ENCODE data around the gene GPR17.

The GPR17 gene

DNA sequence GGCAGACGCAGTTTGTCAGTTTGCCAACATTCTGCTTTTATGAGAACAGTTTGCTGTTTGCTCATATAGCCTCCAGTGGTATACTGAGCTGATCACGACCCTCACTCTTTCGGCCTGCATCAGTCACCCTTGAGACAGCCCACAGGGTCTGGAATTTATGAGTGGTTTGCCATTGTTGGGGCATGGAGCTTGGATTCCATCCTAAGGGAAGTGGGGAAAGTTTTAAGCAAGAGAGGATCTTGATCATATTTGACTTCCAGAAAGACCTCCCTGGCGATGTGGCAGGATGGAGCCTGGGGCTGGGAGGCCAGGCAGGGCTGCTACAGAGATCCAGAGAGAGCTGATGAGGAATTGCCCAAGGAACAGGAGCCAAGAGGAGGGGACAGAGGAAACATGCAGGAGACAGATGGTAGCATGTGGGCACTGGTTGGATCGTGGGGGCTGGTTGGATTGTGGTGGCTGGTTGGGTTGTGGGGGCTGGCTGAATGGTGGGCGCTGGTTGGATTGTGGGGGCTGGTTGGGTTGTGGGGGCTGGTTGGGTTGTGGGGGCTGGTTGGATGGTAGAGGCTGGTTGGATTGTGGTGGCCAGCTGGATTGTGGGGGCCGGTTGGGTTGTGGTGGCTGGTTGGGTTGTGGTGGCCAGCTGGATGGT lies 27.3 kb upstream of the GPR17 start:
- Histone ChIP-seq H2BK12ac (ENCODE audit: low read length) (no peak overlapping the region), H3K4me2 (ENCODE audit: low read length) (no peak overlapping the region), H3K4me3 (ENCODE audit: low read depth, low read length) (no peak overlapping the region), H4K91ac (ENCODE audit: low read depth, low read length) (no peak overlapping the region), H2AFZ (ENCODE audit: insufficient read depth, low read length, poor library complexity) (no peak overlapping the region), H3K9ac (ENCODE audit: low read length) (no peak overlapping the region), H3K14ac (ENCODE audit: low read length) (no peak overlapping the region), H2AK5ac (ENCODE audit: low read length) (no peak overlapping the region), H3K4me1 (ENCODE audit: control insufficient read depth in 1 of 2, insufficient read depth in 2 of 2, low read length in 2 of 2) (peaks cover 3 to 11% of the 10 kb centered on the region in 2 experiments), H3K4ac (ENCODE audit: low read depth, low read length) (no peak overlapping the region), H2BK5ac (ENCODE audit: low read depth, low read length, poor library complexity) (no peak overlapping the region), H3K27ac (ENCODE audit: low read depth, low read length) (no peak overlapping the region), H3K18ac (ENCODE audit: low read length) (no peak overlapping the region), H3K23ac (ENCODE audit: low read length) (no peak overlapping the region), H2BK120ac (ENCODE audit: insufficient read depth, low read length, poor library complexity) (no peak overlapping the region), H3K79me2 (ENCODE audit: control insufficient read depth, insufficient read depth, low read length, poor library complexity) (no peaks in the 10 kb centered on the region), H4K12ac (ENCODE audit: low read depth, low read length) (no peak overlapping the region), H3K27me3 (ENCODE audit: insufficient read depth, low read length) (no peaks in the 10 kb centered on the region), H3K36me3 (ENCODE audit: control insufficient read depth in 1 of 2, insufficient read depth in 2 of 2, low read length in 2 of 2) (no peaks in the 10 kb centered on the region), H4K8ac (ENCODE audit: low read depth, low read length) (no peak overlapping the region), H3K9me3 (ENCODE audit: insufficient read depth, low read depth, low read length) (peaks cover 3% of the 10 kb centered on the region), H3K79me1 (ENCODE audit: low read length) (no peaks in the 10 kb centered on the region)
- WGBS (ENCODE audit: extremely low coverage, insufficient coverage, insufficient read length): no CpG with 5 or more reads among the region's 7 CpGs
- peak in 1 of 2 donors; percentile 24 for DNase-seq

- no peak overlapping the region for H4K91ac ChIP-seq (ENCODE audit: low read depth, low read length)
These were observed 26.8 kb upstream of the GPR17 start for GRCh38 chr2:127619203-127619590.

DNA sequence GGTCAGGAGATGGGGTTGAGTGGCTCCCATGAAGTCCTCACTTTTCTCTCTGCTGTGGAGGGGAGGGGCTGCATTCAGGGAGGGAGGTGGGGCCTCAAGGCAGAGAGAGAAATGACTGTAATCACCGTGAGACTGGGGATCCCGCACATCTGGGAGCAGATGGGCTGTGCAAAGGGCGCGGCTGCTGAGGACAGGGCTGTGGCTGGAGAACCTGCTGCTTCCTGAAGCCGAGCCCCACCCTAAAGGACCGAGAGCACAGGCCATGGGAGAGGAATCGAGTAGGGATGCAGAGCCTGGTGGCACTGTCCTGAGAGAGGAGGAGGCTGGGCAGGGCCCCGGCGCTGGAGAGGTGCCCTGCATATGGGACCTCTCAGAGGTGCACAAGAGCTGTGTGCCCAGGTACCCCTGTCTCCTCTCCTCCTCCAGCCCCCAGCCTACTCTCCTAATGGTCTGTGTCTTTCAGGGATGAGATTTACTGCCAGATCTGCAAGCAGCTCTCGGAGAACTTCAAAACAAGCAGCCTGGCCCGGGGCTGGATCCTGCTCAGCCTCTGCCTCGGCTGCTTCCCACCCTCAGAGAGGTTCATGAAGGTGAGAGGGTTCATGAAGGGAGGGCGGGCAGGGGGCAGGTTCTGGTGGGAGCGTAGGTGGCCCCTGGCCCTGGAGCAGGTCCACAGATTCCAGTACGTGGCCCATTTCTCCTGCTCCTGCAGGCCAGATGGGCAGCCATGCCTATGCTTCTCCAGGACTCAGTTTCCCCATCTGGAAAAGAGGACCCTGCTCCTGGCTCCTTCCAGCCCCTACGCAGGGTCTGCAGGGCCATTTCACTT lies 25.9 kb upstream of the GPR17 start:
- Histone ChIP-seq H3K4me3 (ENCODE audit: low read depth, low read length) (no peak overlapping the region), H3K18ac (ENCODE audit: low read length) (no peak overlapping the region), H3K79me2 (ENCODE audit: control insufficient read depth, insufficient read depth, low read length, poor library complexity) (no peaks in the 10 kb centered on the region), H3K4me2 (ENCODE audit: low read length) (no peak overlapping the region), H3K23ac (ENCODE audit: low read length) (no peak overlapping the region), H3K9ac (ENCODE audit: low read length) (no peak overlapping the region), H3K4me1 (ENCODE audit: control insufficient read depth in 1 of 2, insufficient read depth in 2 of 2, low read length in 2 of 2) (peaks cover 0 to 4% of the 10 kb centered on the region in 2 experiments), H3K14ac (ENCODE audit: low read length) (no peak overlapping the region), H3K79me1 (ENCODE audit: low read length) (no peaks in the 10 kb centered on the region), H2BK12ac (ENCODE audit: low read length) (no peak overlapping the region), H3K27me3 (ENCODE audit: insufficient read depth, low read length) (no peaks in the 10 kb centered on the region), H3K36me3 (ENCODE audit: control insufficient read depth in 1 of 2, insufficient read depth in 2 of 2, low read length in 2 of 2) (no peaks in the 10 kb centered on the region), H4K12ac (ENCODE audit: low read depth, low read length) (no peak overlapping the region), H2AK5ac (ENCODE audit: low read length) (no peak overlapping the region), H2BK120ac (ENCODE audit: insufficient read depth, low read length, poor library complexity) (no peak overlapping the region), H3K27ac (ENCODE audit: low read depth, low read length) (no peak overlapping the region), H2BK5ac (ENCODE audit: low read depth, low read length, poor library complexity) (no peak overlapping the region), H4K91ac (ENCODE audit: low read depth, low read length) (no peak overlapping the region), H2AFZ (ENCODE audit: insufficient read depth, low read length, poor library complexity) (no peak overlapping the region), H3K4ac (ENCODE audit: low read depth, low read length) (no peak overlapping the region), H4K8ac (ENCODE audit: low read depth, low read length) (no peak overlapping the region), H3K9me3 (ENCODE audit: insufficient read depth, low read depth, low read length) (peaks cover 3% of the 10 kb centered on the region)
- DNase-seq: no peak
- WGBS (ENCODE audit: extremely low coverage, insufficient coverage, insufficient read length): no CpG with 5 or more reads among the region's 16 CpGs

More at GRCh38 chr2:127619203-127619590, 26.8 kb upstream of the GPR17 start:
- H2AK5ac ChIP-seq (ENCODE audit: low read length): no peak overlapping the region
- H3K4me3 ChIP-seq (ENCODE audit: low read depth, low read length): no peak overlapping the region
- peaks cover 3 to 13% of the 10 kb centered on the region in 2 experiments for H3K4me1 ChIP-seq (ENCODE audit: control insufficient read depth in 1 of 2, insufficient read depth in 2 of 2, low read length in 2 of 2)
- no peak overlapping the region for H3K18ac ChIP-seq (ENCODE audit: low read length)
- no peak overlapping the region for H4K12ac ChIP-seq (ENCODE audit: low read depth, low read length)
- no peak for DNase-seq
- no peak overlapping the region for H4K8ac ChIP-seq (ENCODE audit: low read depth, low read length)
- no peak overlapping the region for H3K14ac ChIP-seq (ENCODE audit: low read length)
- no peak overlapping the region for H2BK120ac ChIP-seq (ENCODE audit: insufficient read depth, low read length, poor library complexity)
- H3K27ac ChIP-seq (ENCODE audit: low read depth, low read length): no peak overlapping the region
- H3K27me3 ChIP-seq (ENCODE audit: insufficient read depth, low read length): no peaks in the 10 kb centered on the region
- no peak overlapping the region for H3K4ac ChIP-seq (ENCODE audit: low read depth, low read length)
- no CpG with 5 or more reads among the region's 6 CpGs for WGBS (ENCODE audit: extremely low coverage, insufficient coverage, insufficient read length)
- no peak overlapping the region for H2AFZ ChIP-seq (ENCODE audit: insufficient read depth, low read length, poor library complexity)
- H2BK12ac ChIP-seq (ENCODE audit: low read length): no peak overlapping the region
- no peak overlapping the region for H2BK5ac ChIP-seq (ENCODE audit: low read depth, low read length, poor library complexity)
- H3K36me3 ChIP-seq (ENCODE audit: control insufficient read depth in 1 of 2, insufficient read depth in 2 of 2, low read length in 2 of 2): no peaks in the 10 kb centered on the region
- no peaks in the 10 kb centered on the region for H3K79me2 ChIP-seq (ENCODE audit: control insufficient read depth, insufficient read depth, low read length, poor library complexity)
- H3K79me1 ChIP-seq (ENCODE audit: low read length): no peaks in the 10 kb centered on the region
- no peak overlapping the region for H3K23ac ChIP-seq (ENCODE audit: low read length)
- peaks cover 3% of the 10 kb centered on the region for H3K9me3 ChIP-seq (ENCODE audit: insufficient read depth, low read depth, low read length)
- no peak overlapping the region for H3K9ac ChIP-seq (ENCODE audit: low read length)
- H3K4me2 ChIP-seq (ENCODE audit: low read length): no peak overlapping the region

- H3K27ac ChIP-seq (ENCODE audit: low read depth, low read length): no peak overlapping the region
These were observed 25.1 kb upstream of the GPR17 start for GRCh38 chr2:127620866-127621265.

More at GRCh38 chr2:127620866-127621265, 25.1 kb upstream of the GPR17 start:
- Histone ChIP-seq H3K79me1 (ENCODE audit: low read length) (no peaks in the 10 kb centered on the region), H3K4me1 (ENCODE audit: control insufficient read depth in 1 of 2, insufficient read depth in 2 of 2, low read length in 2 of 2) (peaks cover 0 to 4% of the 10 kb centered on the region in 2 experiments), H2BK5ac (ENCODE audit: low read depth, low read length, poor library complexity) (no peak overlapping the region), H2BK120ac (ENCODE audit: insufficient read depth, low read length, poor library complexity) (no peak overlapping the region), H3K4me2 (ENCODE audit: low read length) (no peak overlapping the region), H3K23ac (ENCODE audit: low read length) (no peak overlapping the region), H3K14ac (ENCODE audit: low read length) (no peak overlapping the region), H3K18ac (ENCODE audit: low read length) (no peak overlapping the region), H3K4me3 (ENCODE audit: low read depth, low read length) (no peak overlapping the region), H2AK5ac (ENCODE audit: low read length) (no peak overlapping the region), H3K4ac (ENCODE audit: low read depth, low read length) (no peak overlapping the region), H3K27me3 (ENCODE audit: insufficient read depth, low read length) (no peaks in the 10 kb centered on the region), H3K79me2 (ENCODE audit: control insufficient read depth, insufficient read depth, low read length, poor library complexity) (no peaks in the 10 kb centered on the region), H2BK12ac (ENCODE audit: low read length) (no peak overlapping the region), H3K9me3 (ENCODE audit: insufficient read depth, low read depth, low read length) (peaks cover 2% of the 10 kb centered on the region), H3K36me3 (ENCODE audit: control insufficient read depth in 1 of 2, insufficient read depth in 2 of 2, low read length in 2 of 2) (no peaks in the 10 kb centered on the region), H2AFZ (ENCODE audit: insufficient read depth, low read length, poor library complexity) (no peak overlapping the region), H3K9ac (ENCODE audit: low read length) (no peak overlapping the region), H4K8ac (ENCODE audit: low read depth, low read length) (no peak overlapping the region), H4K91ac (ENCODE audit: low read depth, low read length) (no peak overlapping the region), H4K12ac (ENCODE audit: low read depth, low read length) (no peak overlapping the region)
- DNase-seq: no peak
- no CpG with 5 or more reads among the region's 3 CpGs for WGBS (ENCODE audit: extremely low coverage, insufficient coverage, insufficient read length)

Measured in trophoblast cell (in vitro differentiated cells and primary cell).